SK-MEL-5 (cell line): ENCODE measurements around the gene LSM11. TPM values are rescaled to one million over a fixed set of nuclear protein-coding genes. Genes with fewer than 3 reads are reported as not detected.

ENCODE experiments used
- DNase-seq: peaks from one replicate; pipeline ENCODE4 v3.0.0-alpha.2; 2016; ENCODE audit warnings: low read depth, low spot score
- in situ Hi-C: cut with HindIII; loops from 2 replicates; pipeline ENCODE4 v1.10.0; 2016; ENCODE audit warnings: low sequenced_read_pairs, high pct_unique_total_duplicates, low pct_unique_long_range_greater_than_20kb
- total RNA-seq: library from RNA; depleted of rRNA; stranded (reverse); fragments of >200 nt; shearing (Covaris generic); gene quantifications from 2 replicates; pipeline ENCODE4 v1.2.3, GENCODE V29; 2014

The LSM11 gene
- total RNA-seq, 1 experiment from 2014 or later = 2.2 TPM

GRCh38 chr5:157756122-157756521 is 12.6 kb downstream of the LSM11 start:
- DNase-seq = no peak
- in situ Hi-C loops = no loop called here

- DNase-seq = no peak
- in situ Hi-C loops = no loop called here
Observed at GRCh38 chr5:157758706-157759105, 15.2 kb downstream of the LSM11 start.

- in situ Hi-C loops = no loop called here
Observed at GRCh38 chr5:157761690-157762621, 18.4 kb downstream of the LSM11 start.

GRCh38 chr5:157764531-157764930 is 21.0 kb downstream of the LSM11 start:
- in situ Hi-C loops = no loop called here
- no peak for DNase-seq

More at GRCh38 chr5:157761690-157762621, 18.4 kb downstream of the LSM11 start:
- DNase-seq = peak; percentile 71

GRCh38 chr5:157766442-157766841 is 22.9 kb downstream of the LSM11 start:
- no peak for DNase-seq
- in situ Hi-C loops = no loop called here

- DNase-seq = no peak
- in situ Hi-C loops = no loop called here
Observed at GRCh38 chr5:157766902-157767301, 23.4 kb downstream of the LSM11 start.

GRCh38 chr5:157767689-157768088 is 24.2 kb downstream of the LSM11 start:
- DNase-seq = no peak
- in situ Hi-C loops = no loop called here

GRCh38 chr5:157770665-157771064 is 27.2 kb downstream of the LSM11 start:
- DNase-seq = no peak
- in situ Hi-C loops = no loop called here

- DNase-seq = no peak
- in situ Hi-C loops = no loop called here
Observed at GRCh38 chr5:157772127-157772526, 28.6 kb downstream of the LSM11 start.

GRCh38 chr5:157778121-157778805 is 34.8 kb downstream of the LSM11 start:
- DNase-seq = peak; percentile 54
- in situ Hi-C loops = no loop called here

GRCh38 chr5:157779221-157779620 is 35.7 kb downstream of the LSM11 start:
- DNase-seq = no peak
- in situ Hi-C loops = no loop called here

- no peak for DNase-seq
- in situ Hi-C loops = no loop called here
Observed at GRCh38 chr5:157785801-157786200, 42.3 kb downstream of the LSM11 start.

GRCh38 chr5:157793301-157793700 is 49.8 kb downstream of the LSM11 start:
- in situ Hi-C loops = no loop called here
- DNase-seq = no peak

GRCh38 chr5:157799578-157799977 is 56.1 kb downstream of the LSM11 start:
- no peak for DNase-seq
- in situ Hi-C loops = no loop called here

GRCh38 chr5:157800137-157800536 is 56.6 kb downstream of the LSM11 start:
- in situ Hi-C loops = no loop called here
- DNase-seq = no peak

- in situ Hi-C loops = no loop called here
Observed at GRCh38 chr5:157802736-157803135, 59.2 kb downstream of the LSM11 start.

GRCh38 chr5:157808043-157808442 is 64.5 kb downstream of the LSM11 start:
- in situ Hi-C loops = no loop called here

More at GRCh38 chr5:157802736-157803135, 59.2 kb downstream of the LSM11 start:
- DNase-seq = no peak

More at GRCh38 chr5:157808043-157808442, 64.5 kb downstream of the LSM11 start:
- DNase-seq = no peak
